ENCODE results near the gene SRMS.

- TF ChIP-seq POLR2A (IDR thresholded peaks at IDR 0.05; ENCODE audit: low read length): no peak
- TF ChIP-seq GATA1 (IDR thresholded peaks at IDR 0.05; ENCODE audit: low read depth, low read length): no peak
Measured at GRCh38 chr20:63587776-63588591, 40.4 kb upstream of the SRMS start.

All from erythroblast (primary cell).